Measurements from ENCODE around the gene FKBP1B.

The FKBP1B gene

GRCh38 chr2:24082787-24083566, 33.4 kb downstream of the FKBP1B start:
- TF ChIP-seq CSRNP3 (CRISPR knock-in tag; IDR thresholded peaks at IDR 0.05) (no peak), ARNTL (CRISPR knock-in tag; IDR thresholded peaks at IDR 0.05; ENCODE audit: borderline replicate concordance, low read depth) (no peak), ZC3H10 (CRISPR knock-in tag; IDR thresholded peaks at IDR 0.05) (no peak), PATZ1 (CRISPR knock-in tag; IDR thresholded peaks at IDR 0.05; ENCODE audit: borderline replicate concordance) (no peak), ESRRG (CRISPR knock-in tag; IDR thresholded peaks at IDR 0.05) (no peak)
- ATAC-seq: no peak

GRCh38 chr2:24083567-24084385, 34.2 kb downstream of the FKBP1B start:
- TF ChIP-seq ESRRG (CRISPR knock-in tag; IDR thresholded peaks at IDR 0.05) (0 out of 2 replicates have a peak, but pooled peaks have one; percentile 16), ZFP3 (CRISPR knock-in tag; IDR thresholded peaks at IDR 0.05) (no peak), PPARA (CRISPR knock-in tag; IDR thresholded peaks at IDR 0.05; ENCODE audit: borderline replicate concordance) (no peak), ISL1 (CRISPR knock-in tag; IDR thresholded peaks at IDR 0.05) (peak; percentile 5; the same call in 1 of the 2 replicates), TSHZ2 (CRISPR knock-in tag; IDR thresholded peaks at IDR 0.05) (peak; percentile 42; the same call in 1 of the 2 replicates), PATZ1 (CRISPR knock-in tag; IDR thresholded peaks at IDR 0.05; ENCODE audit: borderline replicate concordance) (0 out of 2 replicates have a peak, but pooled peaks have one; percentile 7), ZFP30 (CRISPR knock-in tag; IDR thresholded peaks at IDR 0.05) (0 out of 2 replicates have a peak, but pooled peaks have one; percentile 2), TCF4 (CRISPR knock-in tag; IDR thresholded peaks at IDR 0.05; ENCODE audit: borderline replicate concordance) (peak; percentile 62), RARB (CRISPR knock-in tag; IDR thresholded peaks at IDR 0.05) (no peak), ZNF8 (CRISPR knock-in tag; IDR thresholded peaks at IDR 0.05) (0 out of 2 replicates have a peak, but pooled peaks have one; percentile 8)
- ATAC-seq: peak; percentile 81

GRCh38 chr2:24084386-24085199, 35.1 kb downstream of the FKBP1B start, which contains the start of gene TP53I3:
TSS of gene TP53I3 (minus strand) at chr2:24084834. CDS start at chr2:24084326, 508 bp downstream.
- TF ChIP-seq ISL1 (CRISPR knock-in tag; IDR thresholded peaks at IDR 0.05): peak; percentile 3; the same call in 1 of the 2 replicates
- TF ChIP-seq TSHZ2 (CRISPR knock-in tag; IDR thresholded peaks at IDR 0.05): peak; percentile 81
- no peak for TF ChIP-seq ZC3H10 (CRISPR knock-in tag; IDR thresholded peaks at IDR 0.05)
- TF ChIP-seq ZFP3 (CRISPR knock-in tag; IDR thresholded peaks at IDR 0.05): peak; percentile 69
- peak; percentile 29; the same call in 1 of the 2 replicates for TF ChIP-seq ZNF8 (CRISPR knock-in tag; IDR thresholded peaks at IDR 0.05)
- ATAC-seq: peak; percentile 95
